AG08396 (cell line): Measurements from ENCODE around the gene ATP5F1C.

ENCODE experiments used
- DNase-seq: peaks from one replicate; pipeline ENCODE4 v3.0.0; 2012; ENCODE audit warnings: low spot score, mixed read lengths

Gene ATP5F1C

GRCh38 chr10:7853226-7853842 lies 65.4 kb downstream of the ATP5F1C start:
- no peak for DNase-seq

GRCh38 chr10:7853890-7854289 lies 65.9 kb downstream of the ATP5F1C start:
- DNase-seq: no peak

- no peak for DNase-seq
These were observed 67.2 kb downstream of the ATP5F1C start for GRCh38 chr10:7855205-7855604.

GRCh38 chr10:7856678-7857077 lies 68.7 kb downstream of the ATP5F1C start:
- DNase-seq: no peak

GRCh38 chr10:7857262-7857661 lies 69.3 kb downstream of the ATP5F1C start:
- no peak for DNase-seq
